Sigmoid colon (tissue), 7 donors: ENCODE results near the gene PDE2A. TPM values are rescaled to one million over a fixed set of nuclear protein-coding genes. Genes with fewer than 3 reads are reported as not detected.

ENCODE experiments used
- DNase-seq: peaks from one replicate; pipeline ENCODE4 v3.0.0-alpha.2; 2019
- H3K27ac ChIP-seq, 4 donors: fragments of 200-600 bp; sonication (generic); one replicate each; pipeline ENCODE4 v1.5.1; 2016 to 2019; ENCODE audit warnings: mild to moderate bottlenecking in 1 of 4
- H3K27me3 ChIP-seq, 3 donors: fragments of 200-600 bp; sonication (generic); one replicate each; pipeline ENCODE4 v1.5.1; 2019; ENCODE audit warnings: mild to moderate bottlenecking in 1 of 3
- H3K36me3 ChIP-seq, 4 donors: fragments of 200-600 bp; sonication (generic); one replicate each; pipeline ENCODE4 v1.5.1; 2016 to 2019
- H3K4me1 ChIP-seq, 4 donors: fragments of 200-600 bp; sonication (generic); one replicate each; pipeline ENCODE4 v1.5.1; 2017 to 2019
- H3K4me3 ChIP-seq, 4 donors: fragments of 200-600 bp; sonication (generic); one replicate each; pipeline ENCODE4 v1.5.1; 2017 to 2019; ENCODE audit warnings: mild to moderate bottlenecking in 2 of 4, moderate library complexity in 1 of 4
- H3K9me3 ChIP-seq, 4 donors: fragments of 200-600 bp in 3 of 4; sonication (generic) in 3 of 4; one replicate each; pipeline versions ENCODE4 v1.5.1 to v1.6.1; 2013 to 2019
- EP300 ChIP-seq, 4 donors: sonication (generic); formaldehyde crosslinking; IDR thresholded peaks; one replicate each; pipeline ENCODE4 v1.6.1; 2017; ENCODE audit warnings: antibody characterized with exemption in 4 of 4
- POLR2A ChIP-seq, 2 donors: fragments of 450-650 bp; IDR thresholded peaks; one replicate each; pipeline ENCODE4 v1.6.1; 2016; ENCODE audit warnings: antibody characterized with exemption in 2 of 2, mild to moderate bottlenecking in 2 of 2, moderate library complexity in 2 of 2
- POLR2AphosphoS5 ChIP-seq, 4 donors: sonication (generic); formaldehyde crosslinking; IDR thresholded peaks; one replicate each; pipeline ENCODE4 v1.6.1; 2017; ENCODE audit warnings: antibody characterized with exemption in 4 of 4
- WGBS, 2 donors: extraction: QIAGEN DNeasy Blood & Tissue Kit; methylation state at CpG; one replicate each; pipeline ENCODE4 v1.1.7; 2013; 5-methylcytosine and 5-hydroxymethylcytosine counted together
- intact Hi-C: fragments of 100-400 bp; cut with DNase I; formaldehyde crosslinking; loops from one replicate; pipeline ENCODE4 v1.15.1; 2023
- polyA plus RNA-seq, 3 donors: library from polyadenylated mRNA; stranded (reverse); fragments of 200-250 nt; gene quantifications; one replicate each; pipeline ENCODE4 v1.2.3, GENCODE V29; 2013
- total RNA-seq, 4 donors: library from RNA; depleted of rRNA; stranded (reverse); fragments of >200 nt; gene quantifications; one replicate each; pipeline ENCODE4 v1.1.0, GENCODE V29; 2016
- TF ChIP-seq, protein P1 (sequence below), 4 experiments: fragments of 450-650 bp in 3 of 4; fragments of 200-600 bp in 1 of 4; IDR thresholded peaks; one replicate each; pipeline ENCODE4 v1.5.1; 2016 to 2019; ENCODE audit warnings: antibody characterized with exemption in 4 of 4, mild to moderate bottlenecking in 3 of 4, moderate library complexity in 2 of 4
- donor health status: healthy with polysubstance abuse.
- donor health status: Bipolar disorder and iron deficiency.
- donor health status: healthy.

The PDE2A gene
- total and polyA plus RNA-seq, 7 donors: 1.8 to 75.1 (median 48.9) TPM

DNA sequence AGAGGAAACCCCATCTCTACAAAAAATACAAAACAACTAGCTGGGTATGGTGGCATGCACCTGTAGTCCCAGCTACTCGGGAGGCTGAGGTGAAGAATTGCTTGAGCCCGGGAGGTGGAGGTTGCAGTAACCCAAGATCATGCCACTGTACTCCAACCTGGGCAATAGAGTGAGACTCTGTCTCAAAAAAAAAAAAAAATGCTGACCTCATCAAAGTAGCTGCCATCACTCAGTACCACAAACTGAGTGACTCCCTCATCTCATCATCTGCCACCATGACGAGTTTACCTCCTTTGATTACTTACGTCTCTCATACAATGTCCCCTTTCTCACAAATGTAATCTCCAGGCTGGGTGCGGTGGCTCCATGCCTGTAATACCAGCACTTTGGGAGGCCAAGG lies 122.7 kb downstream of the PDE2A start:
- WGBS, 2 donors: 91 to 94% methylated on average over 5 of the region's 5 CpGs

DNA sequence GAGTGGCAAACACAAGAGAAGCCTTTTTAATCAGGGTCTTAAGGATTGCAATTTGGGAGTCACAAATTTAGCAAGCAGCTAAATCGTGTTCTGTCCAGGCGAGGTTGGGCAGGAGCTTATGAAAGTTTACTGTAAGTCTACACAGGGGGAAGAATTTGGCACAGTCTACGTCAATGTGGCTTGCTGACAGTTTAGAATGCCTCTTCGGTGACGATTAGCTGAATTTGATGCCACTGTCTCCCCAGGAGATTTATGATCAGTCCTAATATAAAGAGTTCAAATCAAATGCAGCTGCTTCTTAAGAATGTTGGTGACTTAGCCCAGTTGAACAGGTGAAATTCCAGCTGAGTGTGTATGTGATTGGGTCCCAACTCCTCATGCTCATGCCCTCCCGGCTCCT lies 125.8 kb downstream of the PDE2A start:
- peaks cover 0 to 8% (median 4%) of the 10 kb centered on the region in 3 donors for H3K27me3 ChIP-seq
- 87 to 92% methylated on average over 6 of the region's 6 CpGs for WGBS, 2 donors
- no peak for DNase-seq
- no peaks in the 10 kb centered on the region for H3K36me3 ChIP-seq
- TF ChIP-seq POLR2A (IDR thresholded peaks at IDR 0.05) (no peak), POLR2AphosphoS5 (IDR thresholded peaks at IDR 0.05) (no peak), EP300 (IDR thresholded peaks at IDR 0.05) (no peak)
- TF ChIP-seq, protein P1, sequence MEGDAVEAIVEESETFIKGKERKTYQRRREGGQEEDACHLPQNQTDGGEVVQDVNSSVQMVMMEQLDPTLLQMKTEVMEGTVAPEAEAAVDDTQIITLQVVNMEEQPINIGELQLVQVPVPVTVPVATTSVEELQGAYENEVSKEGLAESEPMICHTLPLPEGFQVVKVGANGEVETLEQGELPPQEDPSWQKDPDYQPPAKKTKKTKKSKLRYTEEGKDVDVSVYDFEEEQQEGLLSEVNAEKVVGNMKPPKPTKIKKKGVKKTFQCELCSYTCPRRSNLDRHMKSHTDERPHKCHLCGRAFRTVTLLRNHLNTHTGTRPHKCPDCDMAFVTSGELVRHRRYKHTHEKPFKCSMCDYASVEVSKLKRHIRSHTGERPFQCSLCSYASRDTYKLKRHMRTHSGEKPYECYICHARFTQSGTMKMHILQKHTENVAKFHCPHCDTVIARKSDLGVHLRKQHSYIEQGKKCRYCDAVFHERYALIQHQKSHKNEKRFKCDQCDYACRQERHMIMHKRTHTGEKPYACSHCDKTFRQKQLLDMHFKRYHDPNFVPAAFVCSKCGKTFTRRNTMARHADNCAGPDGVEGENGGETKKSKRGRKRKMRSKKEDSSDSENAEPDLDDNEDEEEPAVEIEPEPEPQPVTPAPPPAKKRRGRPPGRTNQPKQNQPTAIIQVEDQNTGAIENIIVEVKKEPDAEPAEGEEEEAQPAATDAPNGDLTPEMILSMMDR (IDR thresholded peaks at IDR 0.05): no peak
- no peaks in the 10 kb centered on the region for H3K4me1 ChIP-seq
- intact Hi-C loops: no loop called here
- H3K9me3 ChIP-seq: no peaks in the 10 kb centered on the region
- H3K4me3 ChIP-seq: no peak overlapping the region
- H3K27ac ChIP-seq: no peak overlapping the region

More for the DNA sequence above, 122.7 kb downstream of the PDE2A start:
- TF ChIP-seq POLR2A (IDR thresholded peaks at IDR 0.05) (no peak), EP300 (IDR thresholded peaks at IDR 0.05) (no peak), POLR2AphosphoS5 (IDR thresholded peaks at IDR 0.05) (no peak)
- TF ChIP-seq, protein P1 (IDR thresholded peaks at IDR 0.05): no peak
- intact Hi-C loops: no loop called here
- Histone ChIP-seq H3K27ac (no peak overlapping the region), H3K4me3 (no peak overlapping the region), H3K27me3 (no peaks in the 10 kb centered on the region), H3K4me1 (no peaks in the 10 kb centered on the region), H3K36me3 (no peaks in the 10 kb centered on the region), H3K9me3 (no peaks in the 10 kb centered on the region)
- no peak for DNase-seq

DNA sequence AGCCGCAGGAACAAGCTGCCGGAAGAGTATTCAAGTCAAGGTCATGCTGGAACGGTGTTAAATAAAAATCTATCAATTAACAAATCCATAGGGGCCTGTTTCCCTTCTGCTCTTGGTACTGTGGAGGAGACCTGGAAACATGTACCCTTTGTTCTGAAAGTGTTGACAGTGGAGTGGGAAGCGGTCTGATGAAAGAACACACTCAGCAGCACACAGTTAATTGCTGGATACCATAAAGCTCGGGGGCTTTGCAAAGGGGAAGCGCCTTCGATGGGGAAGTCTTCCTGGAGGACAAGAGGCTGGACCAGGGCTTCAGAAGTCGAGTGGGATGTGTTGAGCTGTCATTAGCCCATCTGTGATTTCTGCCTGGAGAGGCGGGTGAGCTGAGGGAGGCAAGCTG lies 127.4 kb downstream of the PDE2A start:
- DNase-seq: no peak
- TF ChIP-seq EP300 (IDR thresholded peaks at IDR 0.05) (no peak), POLR2AphosphoS5 (IDR thresholded peaks at IDR 0.05) (no peak), POLR2A (IDR thresholded peaks at IDR 0.05) (no peak)
- TF ChIP-seq, protein P1 (IDR thresholded peaks at IDR 0.05): no peak

DNA sequence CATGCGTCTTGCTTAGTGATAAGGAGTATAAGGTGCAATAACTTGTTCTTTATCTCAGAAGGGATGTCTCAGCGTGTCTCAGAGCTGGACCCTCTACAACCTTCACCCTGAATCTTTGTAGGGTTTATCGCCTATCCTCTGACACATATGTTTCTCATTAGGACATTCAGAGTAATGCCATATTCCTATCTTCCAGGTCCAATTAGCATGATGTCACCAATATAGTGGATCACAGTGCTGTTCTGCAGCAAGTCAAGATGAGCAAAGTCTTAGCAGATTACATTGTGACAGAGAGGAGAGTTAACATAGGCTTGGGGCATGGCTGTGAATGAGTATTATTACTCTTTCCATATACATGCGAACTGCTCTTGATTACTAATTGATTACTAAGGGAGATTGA lies 129.6 kb downstream of the PDE2A start:
- intact Hi-C loops: no loop called here
- no peak for DNase-seq
- no peak overlapping the region for H3K27ac ChIP-seq
- no peaks in the 10 kb centered on the region for H3K9me3 ChIP-seq
- 80 to 93% methylated on average over 4 of the region's 4 CpGs for WGBS, 2 donors
- no peak for TF ChIP-seq POLR2A (IDR thresholded peaks at IDR 0.05)
- no peak for TF ChIP-seq POLR2AphosphoS5 (IDR thresholded peaks at IDR 0.05)
- TF ChIP-seq EP300 (IDR thresholded peaks at IDR 0.05): no peak
- TF ChIP-seq, protein P1 (IDR thresholded peaks at IDR 0.05): no peak
- no peaks in the 10 kb centered on the region for H3K36me3 ChIP-seq
- peaks cover 0 to 9% (median 5%) of the 10 kb centered on the region in 3 donors for H3K27me3 ChIP-seq
- no peak overlapping the region for H3K4me3 ChIP-seq
- H3K4me1 ChIP-seq: no peaks in the 10 kb centered on the region

More for the DNA sequence above, 127.4 kb downstream of the PDE2A start:
- Histone ChIP-seq H3K36me3 (no peaks in the 10 kb centered on the region), H3K9me3 (no peaks in the 10 kb centered on the region), H3K27ac (no peak overlapping the region), H3K27me3 (peaks cover 0 to 9% (median 5%) of the 10 kb centered on the region in 3 donors), H3K4me1 (no peaks in the 10 kb centered on the region), H3K4me3 (no peak overlapping the region)
- intact Hi-C loops: no loop called here
- WGBS, 2 donors: 62 to 66% methylated on average over 9 of the region's 9 CpGs
